M059J (cell line): ENCODE measurements around the gene DUSP22. TPM values are rescaled to one million over a fixed set of nuclear protein-coding genes. Genes with fewer than 3 reads are reported as not detected.
"Not testable (repeated sequence)": the region's sequence is repeated elsewhere in the genome, so short reads cannot be mapped to it uniquely, and the experiment has no call there.

Source experiments
- DNase-seq: peaks from one replicate; pipeline ENCODE4 v3.0.0-alpha.2; 2012; ENCODE audit warnings: low read depth
- total RNA-seq: library from RNA; depleted of rRNA; stranded (reverse); fragments of >200 nt; shearing (Covaris generic); gene quantifications from 2 replicates; pipeline ENCODE4 v1.2.3, GENCODE V29; 2014; rRNA removed

DUSP22 gene
- 11.8 and 16.9 TPM in 2 replicates for total RNA-seq

GRCh38 chr6:291697-292505, at the start of gene DUSP22:
Gene DUSP22 (plus strand): TSS chr6:292487. CDS start chr6:292540, 53 bp downstream.
- DNase-seq = peak; percentile 87

GRCh38 chr6:246352-246751, 45.9 kb upstream of the DUSP22 start:
- DNase-seq = peak; percentile 43

- DNase-seq = no peak
These were observed 44.9 kb upstream of the DUSP22 start for GRCh38 chr6:247351-247750.

GRCh38 chr6:248046-248445, 44.2 kb upstream of the DUSP22 start:
- DNase-seq = not testable (repeated sequence)

- DNase-seq = no peak
These were observed 41.6 kb upstream of the DUSP22 start for GRCh38 chr6:250676-251075.

- DNase-seq = peak; percentile 64
These were observed 40.4 kb upstream of the DUSP22 start for GRCh38 chr6:251920-252319.

GRCh38 chr6:252775-253535, 39.3 kb upstream of the DUSP22 start:
- peak; percentile 23 for DNase-seq

GRCh38 chr6:254016-254415, 38.3 kb upstream of the DUSP22 start:
- no peak for DNase-seq

- DNase-seq = no peak
These were observed 37.1 kb upstream of the DUSP22 start for GRCh38 chr6:255041-255750.

GRCh38 chr6:255751-256083, 36.6 kb upstream of the DUSP22 start:
- no peak for DNase-seq

GRCh38 chr6:256169-256568, 36.1 kb upstream of the DUSP22 start:
- DNase-seq = no peak

- DNase-seq = peak; percentile 37
These were observed 35.1 kb upstream of the DUSP22 start for GRCh38 chr6:257031-257725.

GRCh38 chr6:257774-258173, 34.5 kb upstream of the DUSP22 start:
- DNase-seq = no peak

GRCh38 chr6:259316-259715, 33.0 kb upstream of the DUSP22 start:
- no peak for DNase-seq

- DNase-seq = no peak
These were observed 32.3 kb upstream of the DUSP22 start for GRCh38 chr6:259901-260508.

- DNase-seq = no peak
These were observed 27.7 kb upstream of the DUSP22 start for GRCh38 chr6:264626-265025.

- no peak for DNase-seq
These were observed 23.8 kb upstream of the DUSP22 start for GRCh38 chr6:268394-268935.

- DNase-seq = no peak
These were observed 18.7 kb upstream of the DUSP22 start for GRCh38 chr6:273551-274058.

- no peak for DNase-seq
These were observed 14.5 kb upstream of the DUSP22 start for GRCh38 chr6:277746-278145.

GRCh38 chr6:278494-278893, 13.8 kb upstream of the DUSP22 start:
- no peak for DNase-seq
